Liver (tissue), 9 donors: ENCODE measurements around the gene NMU. TPM values are rescaled to one million over a fixed set of nuclear protein-coding genes. Genes with fewer than 3 reads are reported as not detected.
"Not testable (repeated sequence)": the region's sequence is repeated elsewhere in the genome, so short reads cannot be mapped to it uniquely, and the experiment has no call there.

Experiments used
- DNase-seq: peaks from one replicate; pipeline ENCODE4 v3.0.0-alpha.2; 2017; ENCODE audit warnings: low spot score
- H3K27ac ChIP-seq, 2 donors: one replicate each; pipeline ENCODE4 v1.7.0; 2013; ENCODE audit warnings: inconsistent platforms in 2 of 2, low read length in 2 of 2, control low read depth in 1 of 2, low read depth in 1 of 2, mild to moderate bottlenecking in 1 of 2
- H3K27me3 ChIP-seq, 4 donors: one replicate each; pipeline versions ENCODE4 v1.6.1 to v1.7.0; 2013; ENCODE audit warnings: low read length in 3 of 4, inconsistent platforms in 1 of 4, mild to moderate bottlenecking in 1 of 4, moderate library complexity in 1 of 4; ENCODE audit not compliant: control insufficient read depth in 4 of 4, insufficient read depth in 4 of 4
- H3K36me3 ChIP-seq, 4 donors: one replicate each; pipeline versions ENCODE4 v1.6.1 to v1.7.0; 2013; ENCODE audit warnings: low read length in 3 of 4, mild to moderate bottlenecking in 3 of 4, low read depth in 1 of 4, moderate library complexity in 1 of 4; ENCODE audit not compliant: control insufficient read depth in 4 of 4, insufficient read depth in 3 of 4
- H3K4me1 ChIP-seq, 4 donors: one replicate each; pipeline versions ENCODE4 v1.6.1 to v1.7.0; 2013; ENCODE audit warnings: low read length in 3 of 4, mild to moderate bottlenecking in 3 of 4, moderate library complexity in 1 of 4; ENCODE audit not compliant: control insufficient read depth in 4 of 4, insufficient read depth in 4 of 4
- H3K4me3 ChIP-seq, 3 donors: one replicate each; pipeline versions ENCODE4 v1.6.1 to v1.7.0; 2013; ENCODE audit warnings: low read length in 3 of 3, control low read depth in 1 of 3, low read depth in 1 of 3, mild to moderate bottlenecking in 1 of 3
- H3K9ac ChIP-seq, 2 donors: one replicate each; pipeline ENCODE4 v1.7.0; 2013; ENCODE audit warnings: low read length in 2 of 2, mild to moderate bottlenecking in 2 of 2, moderate library complexity in 2 of 2, control low read depth in 1 of 2, low read depth in 1 of 2
- H3K9me3 ChIP-seq, 4 donors: one replicate each; pipeline versions ENCODE4 v1.6.1 to v1.7.0; 2013; ENCODE audit warnings: low read length in 3 of 4; ENCODE audit not compliant: control insufficient read depth in 4 of 4
- ATF3 ChIP-seq: IDR thresholded peaks from 2 replicates; pipeline ENCODE4 v1.6.1; 2016; ENCODE audit warnings: antibody characterized with exemption
- CTCF ChIP-seq: fragments of 150-350 bp; IDR thresholded peaks from 2 replicates; pipeline ENCODE4 v1.5.1; 2017; ENCODE audit warnings: improper control_type of control experiment, low read depth, low read length; ENCODE audit not compliant: missing input control
- EGR1 ChIP-seq, 2 donors: IDR thresholded peaks; 2 replicates each; pipeline ENCODE4 v1.6.1; 2016 to 2018; ENCODE audit warnings: antibody characterized with exemption in 2 of 2, low read depth in 2 of 2
- FOXA1 ChIP-seq: IDR thresholded peaks from 2 replicates; pipeline ENCODE4 v1.6.1; 2016; ENCODE audit warnings: antibody characterized with exemption
- FOXA2 ChIP-seq: IDR thresholded peaks from 2 replicates; pipeline ENCODE4 v1.6.1; 2016; ENCODE audit warnings: antibody characterized with exemption
- GABPA ChIP-seq, 2 donors: IDR thresholded peaks in 1 of 2; conservative IDR thresholded peaks in 1 of 2; 2 replicates each; pipeline ENCODE4 v1.6.1; 2016; ENCODE audit warnings: antibody characterized with exemption in 2 of 2, mild to moderate bottlenecking in 1 of 2, moderate library complexity in 1 of 2
- HNF4A ChIP-seq, 2 donors: conservative IDR thresholded peaks; 2 replicates each; pipeline ENCODE4 v1.6.1; 2016; ENCODE audit warnings: antibody characterized with exemption in 2 of 2, mild to moderate bottlenecking in 2 of 2
- HNF4G ChIP-seq: IDR thresholded peaks from 2 replicates; pipeline ENCODE4 v1.6.1; 2016; ENCODE audit warnings: antibody characterized with exemption
- JUND ChIP-seq, 2 donors: IDR thresholded peaks; 2 replicates each; pipeline ENCODE4 v1.6.1; 2016; ENCODE audit warnings: antibody characterized with exemption in 2 of 2
- MAX ChIP-seq: IDR thresholded peaks from 2 replicates; pipeline ENCODE4 v1.6.1; 2016; ENCODE audit warnings: antibody characterized with exemption
- NR2F2 ChIP-seq: IDR thresholded peaks from 2 replicates; pipeline ENCODE4 v1.6.1; 2016; ENCODE audit warnings: antibody characterized with exemption
- RAD21 ChIP-seq, 2 donors: IDR thresholded peaks; 2 replicates each; pipeline ENCODE4 v1.6.1; 2016; ENCODE audit warnings: antibody characterized with exemption in 2 of 2, mild to moderate bottlenecking in 2 of 2
- RXRA ChIP-seq, 2 donors: IDR thresholded peaks; 2 replicates each; pipeline ENCODE4 v1.6.1; 2017 to 2018; ENCODE audit warnings: antibody characterized with exemption in 2 of 2, mild to moderate bottlenecking in 1 of 2
- SP1 ChIP-seq: IDR thresholded peaks from 2 replicates; pipeline ENCODE4 v1.6.1; 2018; ENCODE audit warnings: antibody characterized with exemption, mild to moderate bottlenecking
- TAF1 ChIP-seq: conservative IDR thresholded peaks from 2 replicates; pipeline ENCODE4 v1.6.1; 2016; ENCODE audit warnings: antibody characterized with exemption, mild to moderate bottlenecking
- YY1 ChIP-seq: IDR thresholded peaks from 2 replicates; pipeline ENCODE4 v1.6.1; 2016; ENCODE audit warnings: antibody characterized with exemption, mild to moderate bottlenecking
- ZBTB33 ChIP-seq: IDR thresholded peaks from 2 replicates; pipeline ENCODE4 v1.6.1; 2016; ENCODE audit warnings: antibody characterized with exemption
- WGBS: extraction: QIAGEN DNeasy Blood & Tissue Kit; methylation state at CpG from one replicate; pipeline ENCODE4 v1.1.7; 2013; 5-methylcytosine and 5-hydroxymethylcytosine counted together
- polyA plus RNA-seq, 2 donors: library from polyadenylated mRNA; stranded (reverse) in 1 of 2; unstranded in 1 of 2; fragments of 200-250 nt in 1 of 2; fragments of >200 nt in 1 of 2; fragmentation: Nextera tagmentation in 1 of 2; extraction: Ambion mirVana in 1 of 2; gene quantifications; one replicate each; pipeline versions ENCODE4 v1.2.1 to v1.2.3, GENCODE V29; 2013 to 2015
- total RNA-seq, 2 donors: library from RNA; depleted of rRNA; stranded (reverse); fragments of >200 nt; gene quantifications; one replicate each; pipeline ENCODE4 v1.2.3, GENCODE V29; 2014
- donor health status: healthy.
- donor health status: healthy.
- donor health status: healthy.
- donor health status: healthy.
- donor health status: healthy.

NMU gene
- 1 to 10 TPM in 1 of 2 donors, not detected in 1; 1.6 TPM for total RNA-seq
- not detected for polyA plus RNA-seq

GRCh38 chr4:55635741-55636655 lies at the start of gene NMU:
Gene NMU (minus strand): TSS chr4:55636298. CDS start chr4:55636192, 106 bp downstream.
- Histone ChIP-seq H3K4me1 (peaks cover 3 to 11% (median 6%) of the 10 kb centered on the region in 4 donors), H3K9me3 (no peaks in the 10 kb centered on the region), H3K27ac (no peak within 1 kb of the TSS), H3K9ac (no peak within 1 kb of the TSS), H3K27me3 (peaks cover 0 to 13% (median 8%) of the 10 kb centered on the region in 4 donors), H3K4me3 (peak within 1 kb of the TSS in 1 of 3 donors; percentile 44), H3K36me3 (no peaks in the 10 kb centered on the region)
- WGBS = 2% methylated on average over 80 of the region's 80 CpGs
- TF ChIP-seq SP1 = no peak
- TF ChIP-seq YY1 = no peak
- TF ChIP-seq GABPA (IDR thresholded peaks at IDR 0.05 in 1 of 2, conservative IDR thresholded peaks at IDR 0.05 in 1 of 2) = no peak
- TF ChIP-seq FOXA1 = no peak
- no peak for TF ChIP-seq HNF4G
- DNase-seq = peak; percentile 38

- no peak for DNase-seq
- no peaks in the 10 kb centered on the region for H3K36me3 ChIP-seq
- no peak overlapping the region for H3K27ac ChIP-seq
- WGBS = 82% methylated on average over 3 of the region's 3 CpGs
- H3K9me3 ChIP-seq = no peaks in the 10 kb centered on the region
- H3K4me3 ChIP-seq = no peak overlapping the region
- no peaks in the 10 kb centered on the region for H3K27me3 ChIP-seq
- TF ChIP-seq MAX (no peak), HNF4G (no peak), CTCF (no peak), FOXA1 (no peak), ZBTB33 (no peak), RXRA (IDR thresholded peaks at IDR 0.05) (no peak), YY1 (no peak), GABPA (IDR thresholded peaks at IDR 0.05 in 1 of 2, conservative IDR thresholded peaks at IDR 0.05 in 1 of 2) (no peak), EGR1 (IDR thresholded peaks at IDR 0.05; ENCODE audit: low read depth in 2 of 2) (no peak), JUND (IDR thresholded peaks at IDR 0.05) (no peak), SP1 (no peak), ATF3 (no peak), TAF1 (no peak), FOXA2 (no peak), NR2F2 (no peak), HNF4A (conservative IDR thresholded peaks at IDR 0.05) (no peak), RAD21 (IDR thresholded peaks at IDR 0.05) (no peak)
- no peak overlapping the region for H3K9ac ChIP-seq
- H3K4me1 ChIP-seq = no peaks in the 10 kb centered on the region
Observed at GRCh38 chr4:55684276-55684675, 48.2 kb upstream of the NMU start.

- H3K36me3 ChIP-seq, H3K27me3 ChIP-seq, H3K27ac ChIP-seq, DNase-seq, H3K9ac ChIP-seq, H3K4me1 ChIP-seq, H3K9me3 ChIP-seq, H3K4me3 ChIP-seq: not testable (repeated sequence)
- WGBS = 75% methylated on average over 3 of the region's 3 CpGs
Observed at GRCh38 chr4:55682797-55683196, 46.7 kb upstream of the NMU start.
